Fibroblast of lung (primary cell): ENCODE measurements around the gene MRPS5. TPM values are rescaled to one million over a fixed set of nuclear protein-coding genes. Genes with fewer than 3 reads are reported as not detected.

Experiments
- DNase-seq, 2 donors: peaks; one replicate each; pipeline versions ENCODE4 v3.0.0 to v3.0.0-alpha.2; 2010; ENCODE audit warnings: low read depth in 2 of 2
- H2AFZ ChIP-seq: 2 replicates; pipeline ENCODE4 v1.5.1; 2012; ENCODE audit warnings: low read length, control low read depth, inconsistent platforms
- H3K27ac ChIP-seq: 2 replicates; pipeline ENCODE4 v1.5.1; 2011; ENCODE audit warnings: low read length, control low read depth; ENCODE audit not compliant: insufficient read depth
- H3K27me3 ChIP-seq: 2 replicates; pipeline ENCODE4 v1.5.1; 2011; ENCODE audit warnings: mild to moderate bottlenecking, low read length; ENCODE audit not compliant: control insufficient read depth, insufficient read depth
- H3K36me3 ChIP-seq: 2 replicates; pipeline ENCODE4 v1.5.1; 2011; ENCODE audit warnings: low read length; ENCODE audit not compliant: control insufficient read depth, insufficient read depth
- H3K4me1 ChIP-seq: 2 replicates; pipeline ENCODE4 v1.5.1; 2011; ENCODE audit warnings: low read length; ENCODE audit not compliant: control insufficient read depth, insufficient read depth; ENCODE audit errors: extremely low read depth
- H3K4me2 ChIP-seq: 2 replicates; pipeline ENCODE4 v1.5.1; 2011; ENCODE audit warnings: low read length, control low read depth; ENCODE audit not compliant: insufficient read depth; ENCODE audit errors: extremely low read depth
- H3K4me3 ChIP-seq, 4 experiments: fragments of 200-600 bp in 1 of 4; sonication (generic) in 1 of 4; replicated peaks in 1 of 4; 2 replicates each; pipeline ENCODE4 v1.5.1; 2011 to 2016; ENCODE audit warnings: low read length in 4 of 4, low read depth in 3 of 4, mild to moderate bottlenecking in 3 of 4, control low read depth in 2 of 4, inconsistent platforms in 1 of 4, mixed read lengths in 1 of 4; ENCODE audit not compliant: insufficient read depth in 1 of 4; ENCODE audit errors: control extremely low read depth in 1 of 4
- H3K79me2 ChIP-seq: 2 replicates; pipeline ENCODE4 v1.5.1; 2012; ENCODE audit warnings: mild to moderate bottlenecking, low read length, inconsistent platforms; ENCODE audit not compliant: control insufficient read depth, insufficient read depth
- H3K9ac ChIP-seq: 2 replicates; pipeline ENCODE4 v1.5.1; 2011; ENCODE audit warnings: mild to moderate bottlenecking, low read length, control low read depth; ENCODE audit not compliant: insufficient read depth
- H3K9me3 ChIP-seq: 2 replicates; pipeline ENCODE4 v1.5.1; 2012; ENCODE audit warnings: low read depth, low read length; ENCODE audit not compliant: control insufficient read depth, insufficient read depth
- H4K20me1 ChIP-seq: 2 replicates; pipeline ENCODE4 v1.5.1; 2011; ENCODE audit warnings: low read length; ENCODE audit not compliant: control insufficient read depth, insufficient read depth; ENCODE audit errors: extremely low read depth
- EZH2 ChIP-seq: IDR thresholded peaks from 2 replicates; pipeline ENCODE4 v1.5.1; 2012; ENCODE audit warnings: low read length, control low read depth, mild to moderate bottlenecking; ENCODE audit errors: missing control alignments
- polyA plus RNA-seq, 2 donors: library from polyadenylated mRNA; depleted of rRNA in 1 of 2; stranded (reverse) in 1 of 2; unstranded in 1 of 2; fragments of >200 nt; gene quantifications; 2 replicates each; pipeline ENCODE4 v1.2.1, GENCODE V29; 2011 to 2012; ENCODE audit warnings: missing spikeins in 1 of 2
- total RNA-seq: library from RNA; depleted of rRNA; stranded (reverse); fragments of >200 nt; gene quantifications from 2 replicates; pipeline ENCODE4 v1.2.1, GENCODE V29; 2014
- TF ChIP-seq, protein P1 (sequence below), 2 donors: IDR thresholded peaks in 1 of 2; conservative IDR thresholded peaks in 1 of 2; 1 replicate in 1 of 2; 2 replicates in 1 of 2; pipeline ENCODE4 v1.5.1; 2011 to 2012; ENCODE audit warnings: low read length in 2 of 2, control low read depth in 1 of 2, inconsistent platforms in 1 of 2, low read depth in 1 of 2, mild to moderate bottlenecking in 1 of 2

MRPS5 gene
- total and polyA plus RNA-seq, 2 donors (not counting 1 experiment from before 2014, with no cell fraction given): 46.2 to 61.1 TPM

DNA sequence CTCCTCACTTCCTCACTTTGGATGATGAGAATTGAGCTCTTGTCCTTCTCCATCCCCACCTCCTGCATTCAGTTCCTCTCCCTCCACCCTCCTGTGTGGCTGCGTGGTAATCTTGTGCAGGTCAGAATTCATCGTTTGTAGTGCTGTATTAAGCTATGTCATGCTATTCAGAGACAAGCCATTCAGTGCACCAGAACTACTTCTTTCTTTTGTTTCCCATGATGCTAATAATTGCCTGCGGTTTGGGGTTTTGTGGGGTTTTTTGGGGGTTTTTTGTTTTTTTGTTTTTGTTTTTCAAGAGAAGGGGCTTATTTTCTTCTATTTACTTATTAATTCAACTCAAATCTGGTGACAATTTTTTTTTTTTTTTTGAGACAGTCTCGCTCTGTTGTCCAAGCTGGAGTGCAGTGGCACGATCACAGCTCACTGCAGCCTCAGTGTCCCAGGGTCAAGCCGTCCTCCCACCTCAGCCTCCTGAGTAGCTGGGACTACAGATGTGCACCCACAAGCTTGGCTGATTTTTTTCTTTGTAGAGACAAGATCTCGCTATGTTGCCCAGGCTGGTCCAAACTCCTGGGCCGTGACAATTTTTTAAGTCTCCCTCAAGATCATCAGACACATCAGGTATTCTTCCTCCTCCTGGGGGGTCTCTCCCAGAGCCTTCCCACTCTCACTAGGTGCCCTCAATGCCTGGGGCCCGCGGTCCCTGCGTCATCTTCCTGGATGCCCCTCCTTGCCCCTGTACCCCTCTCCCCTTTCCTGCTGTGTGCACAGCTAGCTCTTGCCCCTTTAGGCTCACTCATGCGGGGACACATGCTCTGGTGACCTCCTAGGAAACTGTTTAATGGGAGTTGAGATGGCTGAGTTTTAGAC is 58.3 kb downstream of the MRPS5 start:
- no peaks in the 10 kb centered on the region for H3K9me3 ChIP-seq
- DNase-seq: no peak
- no peaks in the 10 kb centered on the region for H4K20me1 ChIP-seq
- no peaks in the 10 kb centered on the region for H3K27me3 ChIP-seq
- H3K4me2 ChIP-seq: no peak overlapping the region
- H2AFZ ChIP-seq: no peak overlapping the region
- TF ChIP-seq EZH2: no peak
- H3K36me3 ChIP-seq: no peaks in the 10 kb centered on the region
- no peak overlapping the region for H3K9ac ChIP-seq
- H3K4me3 ChIP-seq: no peak overlapping the region
- H3K4me1 ChIP-seq: no peaks in the 10 kb centered on the region
- H3K27ac ChIP-seq: no peak overlapping the region
- H3K79me2 ChIP-seq: no peaks in the 10 kb centered on the region

DNA sequence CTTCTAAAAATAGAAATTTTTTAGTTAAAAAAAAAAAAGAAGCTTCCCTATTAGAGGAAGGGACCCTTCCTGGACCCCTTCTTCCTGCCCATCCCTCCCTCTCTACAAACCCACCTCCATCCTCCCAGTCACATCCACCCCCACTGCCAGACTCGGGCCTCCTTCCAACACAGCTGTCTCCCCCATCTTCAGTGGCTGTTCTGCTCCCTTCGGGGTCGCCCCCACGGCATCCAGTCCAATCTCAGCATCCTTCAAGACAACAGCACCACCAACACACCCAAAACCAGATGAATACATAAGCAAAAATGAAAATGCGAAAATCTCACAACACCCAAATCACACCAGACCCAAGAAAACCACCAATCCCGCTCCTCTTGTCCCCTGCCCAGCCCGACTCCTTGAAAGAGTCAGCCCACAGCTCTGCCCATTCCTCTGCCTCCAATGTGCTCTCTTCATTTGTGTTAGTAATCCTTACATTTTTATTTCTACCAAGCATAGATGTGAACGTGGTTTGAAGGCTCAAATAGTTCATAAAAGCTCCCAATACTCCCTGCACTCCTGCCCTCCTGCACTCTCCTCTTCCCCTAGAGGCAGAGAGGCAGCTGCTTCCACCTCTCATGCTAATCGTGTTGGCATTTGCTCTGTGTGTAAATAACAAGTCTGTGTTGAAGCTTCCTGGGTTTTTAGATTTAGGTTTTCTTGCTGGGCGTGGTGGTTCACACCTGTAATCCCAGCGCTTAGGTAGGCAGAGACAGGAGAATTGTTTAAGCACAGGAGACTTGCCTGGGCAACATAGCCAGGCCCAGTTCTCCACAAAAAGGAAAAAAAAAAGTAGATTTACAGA is 59.1 kb downstream of the MRPS5 start:
- no peak overlapping the region for H3K4me2 ChIP-seq
- no peaks in the 10 kb centered on the region for H3K9me3 ChIP-seq
- H3K27me3 ChIP-seq: no peaks in the 10 kb centered on the region
- no peak overlapping the region for H3K27ac ChIP-seq
- no peak overlapping the region for H2AFZ ChIP-seq
- no peaks in the 10 kb centered on the region for H3K4me1 ChIP-seq
- H3K4me3 ChIP-seq: no peak overlapping the region
- no peaks in the 10 kb centered on the region for H3K79me2 ChIP-seq
- no peaks in the 10 kb centered on the region for H4K20me1 ChIP-seq
- no peak overlapping the region for H3K9ac ChIP-seq
- TF ChIP-seq, protein P1, sequence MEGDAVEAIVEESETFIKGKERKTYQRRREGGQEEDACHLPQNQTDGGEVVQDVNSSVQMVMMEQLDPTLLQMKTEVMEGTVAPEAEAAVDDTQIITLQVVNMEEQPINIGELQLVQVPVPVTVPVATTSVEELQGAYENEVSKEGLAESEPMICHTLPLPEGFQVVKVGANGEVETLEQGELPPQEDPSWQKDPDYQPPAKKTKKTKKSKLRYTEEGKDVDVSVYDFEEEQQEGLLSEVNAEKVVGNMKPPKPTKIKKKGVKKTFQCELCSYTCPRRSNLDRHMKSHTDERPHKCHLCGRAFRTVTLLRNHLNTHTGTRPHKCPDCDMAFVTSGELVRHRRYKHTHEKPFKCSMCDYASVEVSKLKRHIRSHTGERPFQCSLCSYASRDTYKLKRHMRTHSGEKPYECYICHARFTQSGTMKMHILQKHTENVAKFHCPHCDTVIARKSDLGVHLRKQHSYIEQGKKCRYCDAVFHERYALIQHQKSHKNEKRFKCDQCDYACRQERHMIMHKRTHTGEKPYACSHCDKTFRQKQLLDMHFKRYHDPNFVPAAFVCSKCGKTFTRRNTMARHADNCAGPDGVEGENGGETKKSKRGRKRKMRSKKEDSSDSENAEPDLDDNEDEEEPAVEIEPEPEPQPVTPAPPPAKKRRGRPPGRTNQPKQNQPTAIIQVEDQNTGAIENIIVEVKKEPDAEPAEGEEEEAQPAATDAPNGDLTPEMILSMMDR (conservative IDR thresholded peaks at IDR 0.05 in 1 of 2, IDR thresholded peaks at IDR 0.05 in 1 of 2; ENCODE audit: low read depth in 1 of 2, low read length in 2 of 2): no peak
- TF ChIP-seq EZH2: no peak
- no peak for DNase-seq
- H3K36me3 ChIP-seq: no peaks in the 10 kb centered on the region

DNA sequence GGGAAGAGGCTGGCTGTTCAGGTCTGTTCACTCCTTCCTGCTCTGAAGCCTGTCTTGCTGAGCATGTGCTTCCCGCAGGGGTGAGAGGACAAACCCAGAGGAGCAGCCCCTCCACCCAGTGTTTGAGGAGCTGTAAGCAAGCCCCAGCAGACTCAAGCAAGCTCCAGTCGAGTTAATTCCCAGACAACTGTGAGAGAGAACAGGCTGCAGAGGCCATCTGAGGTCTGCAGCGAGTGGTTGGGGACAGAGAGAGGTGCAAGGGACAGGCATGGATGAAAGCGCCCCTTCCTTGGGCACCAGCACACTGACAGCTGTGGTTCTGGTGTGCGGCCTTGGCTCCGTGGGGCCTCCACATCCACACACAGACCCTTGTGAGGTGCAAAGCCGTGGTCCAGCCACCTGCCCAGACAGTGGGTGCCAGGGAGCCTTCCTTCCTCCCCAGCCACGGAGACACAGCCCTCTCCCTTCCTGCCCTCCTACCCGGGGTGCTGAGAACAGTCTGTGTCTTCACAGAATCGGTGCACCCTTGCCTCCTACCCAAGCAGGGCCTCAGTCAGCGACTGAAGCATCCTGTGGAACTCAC is 59.9 kb downstream of the MRPS5 start:
- Histone ChIP-seq H3K4me2 (no peak overlapping the region), H3K4me1 (no peaks in the 10 kb centered on the region), H3K4me3 (no peak overlapping the region), H4K20me1 (no peaks in the 10 kb centered on the region), H3K9ac (no peak overlapping the region), H3K36me3 (no peaks in the 10 kb centered on the region), H2AFZ (no peak overlapping the region), H3K27me3 (no peaks in the 10 kb centered on the region), H3K79me2 (no peaks in the 10 kb centered on the region), H3K9me3 (no peaks in the 10 kb centered on the region), H3K27ac (no peak overlapping the region)
- TF ChIP-seq, protein P1 (conservative IDR thresholded peaks at IDR 0.05 in 1 of 2, IDR thresholded peaks at IDR 0.05 in 1 of 2; ENCODE audit: low read depth in 1 of 2, low read length in 2 of 2): no peak
- TF ChIP-seq EZH2: no peak
- DNase-seq: no peak
